ENCODE results near the gene RRP8. TPM values are rescaled to one million over a fixed set of nuclear protein-coding genes. Genes with fewer than 3 reads are reported as not detected.

RRP8 gene
- total RNA-seq, 1 experiment from 2014 or later: 10.1 TPM

DNA sequence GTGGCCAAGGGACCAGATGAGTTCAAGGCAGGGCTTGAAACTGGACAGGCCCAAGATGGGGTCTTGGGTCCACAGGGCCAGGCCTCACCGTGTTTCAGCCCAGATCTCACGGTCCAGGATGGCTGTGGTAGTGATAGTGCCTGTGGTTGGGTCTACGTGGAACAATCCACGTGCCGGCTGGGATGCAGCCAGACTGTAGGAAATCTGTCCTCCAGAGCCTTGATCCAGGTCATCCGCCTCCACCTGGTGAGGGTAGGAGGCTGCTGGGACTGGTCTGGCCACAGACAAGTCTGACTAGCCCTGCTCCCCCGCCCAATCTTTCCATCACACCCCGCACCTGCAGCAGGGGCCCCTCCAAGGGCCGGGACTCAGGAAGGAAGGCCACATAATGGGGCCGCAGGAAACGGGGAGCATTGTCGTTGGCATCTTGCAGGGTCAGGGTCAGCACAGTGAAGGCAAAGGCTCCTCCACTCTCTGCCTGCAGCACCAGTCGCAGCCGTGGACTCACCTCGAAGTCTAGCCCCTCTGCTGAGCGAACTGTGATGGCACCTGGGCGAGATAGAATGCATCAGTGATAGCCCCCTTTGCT, 22.5 kb upstream of the RRP8 start:
- Histone ChIP-seq H3K4me1 (replicated peaks; ENCODE audit: insufficient read depth) (no peaks in the 10 kb centered on the region), H3K4me2 (no peak overlapping the region), H4K20me1 (ENCODE audit: insufficient read depth) (no peaks in the 10 kb centered on the region), H3K79me2 (ENCODE audit: low read depth) (no peaks in the 10 kb centered on the region), H3K36me3 (ENCODE audit: low read depth) (no peaks in the 10 kb centered on the region), H2AFZ (no peak overlapping the region), H3K9me2 (ENCODE audit: insufficient read depth) (no peaks in the 10 kb centered on the region), H3F3A (ENCODE audit: insufficient read depth, low read depth) (no peaks in the 10 kb centered on the region), H3K27ac (no peak overlapping the region), H3K27me3 (ENCODE audit: insufficient read depth, low read depth) (no peaks in the 10 kb centered on the region), H3K9me3 (ENCODE audit: insufficient read depth, low read depth) (no peaks in the 10 kb centered on the region), H3K4me3 (no peak overlapping the region)
- no TSS peak for BruUV-seq (replicated peaks)
- no peak for DNase-seq
- TF ChIP-seq CTCF (conservative IDR thresholded peaks at IDR 0.05) (no peak), EZH2 (IDR thresholded peaks at IDR 0.05; ENCODE audit: low read depth) (no peak)
- POLR2A ChIA-PET (ENCODE audit: unreplicated experiment): no interaction called here
- CTCF ChIA-PET: no interaction called here
- intact Hi-C loops (cut with micrococcal nuclease; ENCODE audit: unreplicated experiment): no loop called here

DNA sequence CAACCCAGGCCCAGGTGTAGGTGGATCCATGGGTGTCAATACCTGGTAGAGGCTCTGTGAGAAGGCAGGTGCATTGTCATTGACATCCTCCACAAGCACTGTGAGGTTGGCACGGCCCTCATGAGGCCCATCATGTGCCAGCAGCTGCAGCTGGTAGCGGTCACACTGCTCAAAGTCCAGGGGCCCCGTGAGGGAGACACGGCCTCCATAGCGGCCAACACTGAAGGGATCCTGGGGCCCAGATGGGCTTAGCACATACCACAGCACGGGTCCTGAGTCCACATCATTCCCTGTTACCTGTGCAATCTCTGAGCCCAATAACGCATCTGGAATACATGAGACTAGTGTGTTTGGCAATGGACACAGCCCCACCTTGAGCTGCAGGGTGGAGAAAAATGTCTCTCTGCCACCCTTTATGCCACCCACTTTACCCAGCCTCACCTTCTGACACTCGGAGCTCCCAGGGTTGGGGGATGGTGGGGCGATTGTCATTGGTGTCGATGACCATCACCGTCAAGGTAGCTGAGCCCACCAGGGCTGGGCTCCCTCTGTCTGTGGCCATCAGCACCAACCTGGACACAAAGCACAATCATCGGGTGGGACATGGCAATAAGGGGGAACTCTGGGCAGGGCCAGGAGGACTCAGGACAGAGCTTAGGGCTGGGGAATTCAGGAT, 21.9 kb upstream of the RRP8 start:
- CTCF ChIA-PET: no interaction called here
- Histone ChIP-seq H3K4me3 (no peak overlapping the region), H3K27me3 (ENCODE audit: insufficient read depth, low read depth) (no peaks in the 10 kb centered on the region), H3K79me2 (ENCODE audit: low read depth) (no peaks in the 10 kb centered on the region), H3K36me3 (ENCODE audit: low read depth) (no peaks in the 10 kb centered on the region), H3K27ac (no peak overlapping the region), H3F3A (ENCODE audit: insufficient read depth, low read depth) (no peaks in the 10 kb centered on the region), H4K20me1 (ENCODE audit: insufficient read depth) (no peaks in the 10 kb centered on the region), H3K9me2 (ENCODE audit: insufficient read depth) (no peaks in the 10 kb centered on the region), H2AFZ (no peak overlapping the region), H3K4me1 (replicated peaks; ENCODE audit: insufficient read depth) (no peaks in the 10 kb centered on the region), H3K4me2 (no peak overlapping the region), H3K9me3 (ENCODE audit: insufficient read depth, low read depth) (no peaks in the 10 kb centered on the region)
- POLR2A ChIA-PET (ENCODE audit: unreplicated experiment): no interaction called here
- no peak for DNase-seq
- no TSS peak for BruUV-seq (replicated peaks)
- intact Hi-C loops (cut with micrococcal nuclease; ENCODE audit: unreplicated experiment): no loop called here
- no peak for TF ChIP-seq EZH2 (IDR thresholded peaks at IDR 0.05; ENCODE audit: low read depth)
- TF ChIP-seq CTCF (conservative IDR thresholded peaks at IDR 0.05): no peak

GRCh38 chr11:6623391-6624363, 20.3 kb upstream of the RRP8 start:
- no peak for TF ChIP-seq CTCF (conservative IDR thresholded peaks at IDR 0.05)
- no peak for TF ChIP-seq EZH2 (IDR thresholded peaks at IDR 0.05; ENCODE audit: low read depth)
- peaks cover 4% of the 10 kb centered on the region; the same call in 1 of the 2 replicates for H3K4me1 ChIP-seq (replicated peaks; ENCODE audit: insufficient read depth)
- H3K4me3 ChIP-seq: no peak overlapping the region
- no peak overlapping the region for H3K27ac ChIP-seq
- H3K79me2 ChIP-seq (ENCODE audit: low read depth): peaks cover 1% of the 10 kb centered on the region; the same call in 1 of the 2 replicates
- no TSS peak for BruUV-seq (replicated peaks)
- no peak for DNase-seq
- no peaks in the 10 kb centered on the region for H3K9me2 ChIP-seq (ENCODE audit: insufficient read depth)
- POLR2A ChIA-PET (ENCODE audit: unreplicated experiment): no interaction called here
- CTCF ChIA-PET: no interaction called here
- intact Hi-C loops (cut with micrococcal nuclease; ENCODE audit: unreplicated experiment): no loop called here
- no peak overlapping the region for H3K4me2 ChIP-seq
- H3K9me3 ChIP-seq (ENCODE audit: insufficient read depth, low read depth): no peaks in the 10 kb centered on the region
- H3K27me3 ChIP-seq (ENCODE audit: insufficient read depth, low read depth): no peaks in the 10 kb centered on the region
- no peaks in the 10 kb centered on the region for H3K36me3 ChIP-seq (ENCODE audit: low read depth)
- H4K20me1 ChIP-seq (ENCODE audit: insufficient read depth): no peaks in the 10 kb centered on the region
- no peaks in the 10 kb centered on the region for H3F3A ChIP-seq (ENCODE audit: insufficient read depth, low read depth)
- no peak overlapping the region for H2AFZ ChIP-seq
